Calu3 (cell line): ENCODE measurements around the gene ATXN10. TPM values are rescaled to one million over a fixed set of nuclear protein-coding genes. Genes with fewer than 3 reads are reported as not detected.

ENCODE experiments used
- BruUV-seq: library from RNA; stranded (reverse); fragments of 400-500 nt; replicated peaks from 2 replicates; lab custom pipeline; 2021; lab: Mats Ljungman, UMichigan
- CTCF ChIA-PET: fragments of 300-600 bp; sonication (Branson Sonifier 250); formaldehyde crosslinking; loops from one replicate; lab custom pipeline; 2022; ENCODE audit warnings: antibody characterized with exemption; lab: Charles Lee
- DNase-seq: peaks from one replicate; pipeline ENCODE4 v3.0.0; 2022
- H3K27ac Mint-ChIP-seq: one replicate; pipeline ENCODE4 v1.8.0; 2022; ENCODE audit warnings: mixed read lengths; ENCODE audit not compliant: unreplicated experiment
- H3K27me3 Mint-ChIP-seq: one replicate; pipeline ENCODE4 v1.8.0; 2022; ENCODE audit warnings: mixed read lengths; ENCODE audit not compliant: unreplicated experiment
- H3K36me3 Mint-ChIP-seq: one replicate; pipeline ENCODE4 v1.8.0; 2022; ENCODE audit warnings: mild to moderate bottlenecking, moderate library complexity, mixed read lengths; ENCODE audit not compliant: insufficient read depth, unreplicated experiment
- H3K4me1 Mint-ChIP-seq: one replicate; pipeline ENCODE4 v1.8.0; 2022; ENCODE audit warnings: mild to moderate bottlenecking, low read depth, mixed read lengths; ENCODE audit not compliant: unreplicated experiment
- H3K4me3 Mint-ChIP-seq: one replicate; pipeline ENCODE4 v1.8.0; 2022; ENCODE audit warnings: mild to moderate bottlenecking, low read depth, moderate library complexity, mixed read lengths; ENCODE audit not compliant: unreplicated experiment
- H3K9me3 Mint-ChIP-seq: one replicate; pipeline ENCODE4 v1.8.0; 2022; ENCODE audit warnings: low read depth, mixed read lengths; ENCODE audit not compliant: unreplicated experiment
- intact Hi-C: fragments of 100-400 bp; cut with micrococcal nuclease; formaldehyde crosslinking; loops from one replicate; pipeline ENCODE4 v1.10.0; 2022; ENCODE audit not compliant: unreplicated experiment
- total RNA-seq: library from RNA; stranded (reverse); gene quantifications from 2 replicates; pipeline ENCODE4 v1.2.3, GENCODE V29; 2022
- TF ChIP-seq, protein P1 (sequence below): fragments of 200-600 bp; IDR thresholded peaks from one replicate; pipeline ENCODE4 v1.8.0; 2022; ENCODE audit warnings: antibody characterized with exemption; ENCODE audit not compliant: unreplicated experiment

The ATXN10 gene
- total RNA-seq, 1 experiment from 2014 or later = 263 TPM

DNA sequence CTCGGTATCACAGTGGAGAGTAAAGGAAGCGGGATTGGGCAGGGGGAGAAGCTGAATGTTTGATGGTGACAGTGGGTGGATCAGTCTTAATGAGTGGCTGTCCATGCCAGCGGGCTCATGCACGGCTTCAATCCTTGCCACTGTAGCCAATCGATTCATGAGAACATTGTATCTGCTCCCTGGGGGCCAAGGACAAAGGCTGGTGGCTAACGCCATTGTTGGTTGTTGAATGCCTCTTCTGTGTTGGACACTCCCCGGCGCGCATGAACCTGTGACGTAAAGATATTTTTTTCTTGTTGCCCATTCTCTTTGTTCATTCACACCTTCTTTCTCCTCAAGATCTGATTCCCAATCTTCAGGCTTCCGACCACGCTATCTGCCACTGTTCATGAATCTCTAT lies 20.9 kb upstream of the ATXN10 start:
- H3K36me3 Mint-ChIP-seq = peaks cover 9% of the 10 kb centered on the region
- TF ChIP-seq, protein P1, sequence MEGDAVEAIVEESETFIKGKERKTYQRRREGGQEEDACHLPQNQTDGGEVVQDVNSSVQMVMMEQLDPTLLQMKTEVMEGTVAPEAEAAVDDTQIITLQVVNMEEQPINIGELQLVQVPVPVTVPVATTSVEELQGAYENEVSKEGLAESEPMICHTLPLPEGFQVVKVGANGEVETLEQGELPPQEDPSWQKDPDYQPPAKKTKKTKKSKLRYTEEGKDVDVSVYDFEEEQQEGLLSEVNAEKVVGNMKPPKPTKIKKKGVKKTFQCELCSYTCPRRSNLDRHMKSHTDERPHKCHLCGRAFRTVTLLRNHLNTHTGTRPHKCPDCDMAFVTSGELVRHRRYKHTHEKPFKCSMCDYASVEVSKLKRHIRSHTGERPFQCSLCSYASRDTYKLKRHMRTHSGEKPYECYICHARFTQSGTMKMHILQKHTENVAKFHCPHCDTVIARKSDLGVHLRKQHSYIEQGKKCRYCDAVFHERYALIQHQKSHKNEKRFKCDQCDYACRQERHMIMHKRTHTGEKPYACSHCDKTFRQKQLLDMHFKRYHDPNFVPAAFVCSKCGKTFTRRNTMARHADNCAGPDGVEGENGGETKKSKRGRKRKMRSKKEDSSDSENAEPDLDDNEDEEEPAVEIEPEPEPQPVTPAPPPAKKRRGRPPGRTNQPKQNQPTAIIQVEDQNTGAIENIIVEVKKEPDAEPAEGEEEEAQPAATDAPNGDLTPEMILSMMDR = no peak
- H3K4me1 Mint-ChIP-seq = peaks cover 73% of the 10 kb centered on the region
- BruUV-seq = no TSS peak
- CTCF ChIA-PET = no interaction called here
- no peak overlapping the region for H3K4me3 Mint-ChIP-seq
- H3K27ac Mint-ChIP-seq = peak overlapping the region; percentile 27
- H3K27me3 Mint-ChIP-seq = no peaks in the 10 kb centered on the region
- intact Hi-C loops = no loop called here
- peaks cover 4% of the 10 kb centered on the region for H3K9me3 Mint-ChIP-seq
- no peak for DNase-seq

DNA sequence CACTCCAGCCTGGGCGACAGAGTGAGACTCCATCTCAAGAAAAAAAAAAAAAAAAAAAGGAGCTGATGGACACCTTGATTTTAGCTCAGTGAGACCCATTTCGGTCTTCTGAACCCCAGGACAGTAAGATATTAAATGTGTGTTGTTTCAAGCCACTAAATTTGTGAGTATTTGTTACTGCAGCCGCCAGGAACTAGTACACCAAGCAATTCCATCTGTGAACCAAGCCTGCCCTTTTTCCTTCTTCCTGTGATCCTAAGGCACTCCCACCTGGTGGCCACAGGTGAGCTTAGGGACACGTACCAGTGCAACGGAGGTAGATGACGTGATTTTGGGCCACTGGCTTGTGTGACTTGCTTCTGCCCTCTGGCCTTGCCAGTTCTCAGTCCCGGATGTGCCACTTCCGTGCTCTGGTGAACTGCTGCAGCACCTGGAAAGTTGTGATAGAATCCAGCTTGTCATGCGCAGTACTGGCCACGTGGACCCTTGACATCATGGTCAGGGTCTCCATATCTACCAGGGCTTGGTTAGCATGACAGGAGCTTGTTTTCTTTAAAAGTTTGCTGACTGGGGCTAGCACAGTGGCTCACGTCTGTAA lies 19.6 kb upstream of the ATXN10 start:
- Mint-ChIP-seq H3K4me3 (no peak overlapping the region), H3K27me3 (no peaks in the 10 kb centered on the region), H3K4me1 (peaks cover 63% of the 10 kb centered on the region), H3K9me3 (peaks cover 4% of the 10 kb centered on the region), H3K36me3 (peaks cover 8% of the 10 kb centered on the region), H3K27ac (no peak overlapping the region)
- BruUV-seq = no TSS peak
- TF ChIP-seq, protein P1 = no peak
- CTCF ChIA-PET = interaction anchor here (0.6 kb wide), 1 partner anchor 156 kb away, joined by 4 read pairs; no protein-coding TSS in a partner anchor
- DNase-seq = no peak
- intact Hi-C loops = no loop called here

DNA sequence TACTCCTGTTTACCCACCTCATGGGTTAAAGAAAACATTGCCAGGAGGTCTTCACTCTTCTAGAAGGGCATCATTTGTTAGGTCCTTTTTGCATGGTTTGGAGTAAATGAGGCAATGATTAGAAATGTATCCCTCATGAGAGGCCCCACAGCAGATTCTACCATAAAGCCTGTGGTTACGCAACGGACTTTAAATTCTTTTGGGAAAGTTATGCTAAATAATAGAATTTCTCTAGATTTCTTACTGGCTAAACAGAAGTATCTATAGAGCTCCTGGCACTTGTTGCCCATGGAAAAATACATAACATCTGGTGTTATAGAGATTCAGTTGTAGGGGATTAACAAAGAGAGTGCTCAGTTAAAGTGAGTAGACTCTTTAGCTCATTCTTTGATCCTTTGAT lies 15.1 kb upstream of the ATXN10 start:
- peaks cover 25% of the 10 kb centered on the region for H3K4me1 Mint-ChIP-seq
- no peaks in the 10 kb centered on the region for H3K27me3 Mint-ChIP-seq
- no peak for DNase-seq
- H3K36me3 Mint-ChIP-seq = peaks cover 4% of the 10 kb centered on the region
- TF ChIP-seq, protein P1 = no peak
- intact Hi-C loops = no loop called here
- BruUV-seq = no TSS peak
- no peaks in the 10 kb centered on the region for H3K9me3 Mint-ChIP-seq
- no peak overlapping the region for H3K27ac Mint-ChIP-seq
- CTCF ChIA-PET = no interaction called here
- no peak overlapping the region for H3K4me3 Mint-ChIP-seq

DNA sequence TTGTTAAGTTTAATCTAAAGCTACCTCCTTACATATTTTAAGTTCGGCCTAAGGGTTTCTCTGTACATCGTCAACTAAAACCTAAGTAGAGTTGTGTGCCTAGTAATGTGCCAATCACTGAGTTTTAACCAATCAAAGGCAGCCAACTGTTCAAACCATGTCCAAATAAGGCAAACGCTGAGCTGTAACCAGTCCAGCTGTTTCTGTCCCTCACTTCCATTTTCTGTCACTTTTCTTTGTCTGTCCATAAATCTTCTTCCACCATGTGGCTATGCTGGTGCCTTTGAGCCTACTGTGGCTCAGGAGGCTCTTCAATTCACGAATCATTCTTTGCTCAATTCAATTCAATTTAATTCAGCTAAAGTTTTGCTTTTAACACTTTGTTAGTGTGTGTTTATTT lies 13.9 kb upstream of the ATXN10 start:
- Mint-ChIP-seq H3K27me3 (no peaks in the 10 kb centered on the region), H3K4me1 (peaks cover 18% of the 10 kb centered on the region), H3K9me3 (no peaks in the 10 kb centered on the region), H3K27ac (no peak overlapping the region), H3K36me3 (peaks cover 4% of the 10 kb centered on the region), H3K4me3 (no peak overlapping the region)
- intact Hi-C loops = no loop called here
- no TSS peak for BruUV-seq
- no peak for DNase-seq
- CTCF ChIA-PET = no interaction called here
- TF ChIP-seq, protein P1 = no peak
